ENCODE data around the gene TNNI3K. TPM values are rescaled to one million over a fixed set of nuclear protein-coding genes. Genes with fewer than 3 reads are reported as not detected.
A peak's percentile ranks its signal among the peaks of the same experiment; 100 is the strongest.

TNNI3K gene
- total RNA-seq, 1 donor = 1.3 TPM

DNA sequence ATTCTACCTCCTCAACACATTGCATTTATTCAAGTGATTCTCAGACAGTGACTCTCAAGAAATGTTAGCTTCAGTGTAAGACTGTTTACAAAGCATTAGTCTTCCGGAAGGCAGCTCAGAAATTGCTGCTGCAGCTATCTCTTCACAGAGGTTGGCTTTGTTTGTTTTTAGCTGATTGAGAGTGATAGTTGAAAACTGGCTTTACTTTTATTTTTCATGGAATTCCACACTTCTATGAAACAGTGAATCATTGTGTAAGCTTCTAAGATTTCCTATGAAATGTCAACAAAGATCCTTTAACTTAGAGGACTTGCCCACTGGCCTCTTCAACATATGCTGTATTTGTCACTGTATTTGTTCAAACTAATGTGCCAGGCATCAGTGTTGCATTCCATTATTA lies 121.3 kb downstream of the TNNI3K start:
- H3K4me3 ChIP-seq (ENCODE audit: low read depth, low read length) = no peak overlapping the region
- DNase-seq (ENCODE audit: low read depth) = peak; percentile 1
- TF ChIP-seq CTCF (IDR thresholded peaks at IDR 0.05; ENCODE audit: insufficient read depth, low read depth, low read length) = no peak

- no peak for DNase-seq (ENCODE audit: low read depth)
- no peak overlapping the region for H3K4me3 ChIP-seq (ENCODE audit: low read depth, low read length)
- no peak for TF ChIP-seq CTCF (IDR thresholded peaks at IDR 0.05; ENCODE audit: insufficient read depth, low read depth, low read length)
Measured at GRCh38 chr1:74357150-74357549, 122.0 kb downstream of the TNNI3K start.

GRCh38 chr1:74357756-74358155 lies 122.6 kb downstream of the TNNI3K start:
- no peak for TF ChIP-seq CTCF (IDR thresholded peaks at IDR 0.05; ENCODE audit: insufficient read depth, low read depth, low read length)
- no peak overlapping the region for H3K4me3 ChIP-seq (ENCODE audit: low read depth, low read length)
- DNase-seq (ENCODE audit: low read depth) = no peak

- DNase-seq (ENCODE audit: low read depth) = no peak
Measured at GRCh38 chr1:74362691-74363090, 127.5 kb downstream of the TNNI3K start.

GRCh38 chr1:74363220-74363619 lies 128.0 kb downstream of the TNNI3K start:
- H3K4me3 ChIP-seq (ENCODE audit: low read depth, low read length) = no peak overlapping the region
- no peak for DNase-seq (ENCODE audit: low read depth)
- no peak for TF ChIP-seq CTCF (IDR thresholded peaks at IDR 0.05; ENCODE audit: insufficient read depth, low read depth, low read length)

More at GRCh38 chr1:74362691-74363090, 127.5 kb downstream of the TNNI3K start:
- H3K4me3 ChIP-seq (ENCODE audit: low read depth, low read length) = no peak overlapping the region
- TF ChIP-seq CTCF (IDR thresholded peaks at IDR 0.05; ENCODE audit: insufficient read depth, low read depth, low read length) = no peak

- no peak for DNase-seq (ENCODE audit: low read depth)
- no peak for TF ChIP-seq CTCF (IDR thresholded peaks at IDR 0.05; ENCODE audit: insufficient read depth, low read depth, low read length)
- H3K4me3 ChIP-seq (ENCODE audit: low read depth, low read length) = no peak overlapping the region
Measured at GRCh38 chr1:74367175-74367813, 132.1 kb downstream of the TNNI3K start.

- no peak for TF ChIP-seq CTCF (IDR thresholded peaks at IDR 0.05; ENCODE audit: insufficient read depth, low read depth, low read length)
- DNase-seq (ENCODE audit: low read depth) = no peak
- no peak overlapping the region for H3K4me3 ChIP-seq (ENCODE audit: low read depth, low read length)
Measured at GRCh38 chr1:74368335-74368734, 133.1 kb downstream of the TNNI3K start.
